Panc1 (cell line): ENCODE results near the gene MKRN2OS. TPM values are rescaled to one million over a fixed set of nuclear protein-coding genes. Genes with fewer than 3 reads are reported as not detected.

Experiments used
- ATAC-seq: fragments of 200-7000 bp; cut with Tn5 transposase; 2 replicates; pipeline ENCODE4 v1.9.1; 2020; ENCODE audit warnings: mild to moderate bottlenecking, moderate library complexity
- BruUV-seq: library from RNA; stranded (reverse); fragments of 400-500 nt; replicated peaks from 2 replicates; lab custom pipeline; 2021; lab: Mats Ljungman, UMichigan
- CTCF ChIA-PET: fragments of 300-600 bp; sonication (Branson Sonifier 250); formaldehyde crosslinking; loops from one replicate; lab custom pipeline; 2022; ENCODE audit warnings: antibody characterized with exemption; lab: Charles Lee
- POLR2A ChIA-PET: fragments of 300-600 bp; sonication (Branson Sonifier 250); formaldehyde crosslinking; loops from one replicate; lab custom pipeline; 2022; ENCODE audit warnings: antibody characterized with exemption; lab: Charles Lee
- DNase-seq: peaks from one replicate; pipeline ENCODE4 v3.0.0-alpha.2; 2010; ENCODE audit warnings: low read depth, low spot score
- H3K27ac ChIP-seq: 2 replicates; pipeline ENCODE4 v1.5.1; 2011; ENCODE audit warnings: mild to moderate bottlenecking, low read length, inconsistent platforms
- H3K27me3 ChIP-seq: fragments of 200-500 bp; sonication (Bioruptor generic); 2 replicates; pipeline ENCODE4 v1.6.0; 2014; ENCODE audit warnings: low read length, inconsistent platforms; ENCODE audit not compliant: control insufficient read depth, insufficient read depth
- H3K36me3 ChIP-seq: fragments of 200-500 bp; sonication (Bioruptor generic); 2 replicates; pipeline ENCODE4 v1.5.1; 2014; ENCODE audit warnings: inconsistent platforms, mild to moderate bottlenecking, low read length, moderate library complexity; ENCODE audit not compliant: control insufficient read depth, insufficient read depth
- H3K4me1 ChIP-seq: 2 replicates; pipeline ENCODE4 v1.5.1; 2011; ENCODE audit warnings: inconsistent platforms, mild to moderate bottlenecking, low read length, moderate library complexity; ENCODE audit not compliant: control insufficient read depth, insufficient read depth
- H3K4me3 ChIP-seq, 2 experiments: 2 replicates each; pipeline ENCODE4 v1.5.1; 2011 to 2012; ENCODE audit warnings: low read depth in 2 of 2, low read length in 2 of 2, mild to moderate bottlenecking in 2 of 2, inconsistent platforms in 1 of 2, moderate library complexity in 1 of 2
- H3K9me3 ChIP-seq: fragments of 200-500 bp; sonication (Bioruptor generic); 2 replicates; pipeline ENCODE4 v1.5.1; 2014; ENCODE audit warnings: low read depth, mild to moderate bottlenecking, inconsistent platforms, low read length, moderate library complexity; ENCODE audit not compliant: control insufficient read depth, insufficient read depth
- CTCF ChIP-seq: fragments of 450-650 bp; IDR thresholded peaks from 2 replicates; pipeline ENCODE4 v1.5.1; 2017; ENCODE audit warnings: mild to moderate bottlenecking
- POLR2AphosphoS5 ChIP-seq: IDR thresholded peaks from 2 replicates; pipeline ENCODE4 v1.6.1; 2012; ENCODE audit warnings: mild to moderate bottlenecking, low read depth, low read length, moderate library complexity
- REST ChIP-seq, 2 experiments: IDR thresholded peaks; 2 replicates each; pipeline ENCODE4 v1.6.1; 2011 to 2012; ENCODE audit warnings: low read depth in 2 of 2, control low read depth in 1 of 2, low read length in 1 of 2, mild to moderate bottlenecking in 1 of 2, moderate library complexity in 1 of 2; ENCODE audit not compliant: insufficient read depth in 1 of 2
- SIN3A ChIP-seq: IDR thresholded peaks from 2 replicates; pipeline ENCODE4 v1.6.1; 2012; ENCODE audit warnings: low read depth, mild to moderate bottlenecking, low read length, moderate library complexity, borderline replicate concordance; ENCODE audit not compliant: insufficient read depth
- TCF7L2 ChIP-seq: IDR thresholded peaks from 2 replicates; pipeline ENCODE4 v1.6.1; 2011; ENCODE audit warnings: mild to moderate bottlenecking, low read depth, low read length, inconsistent platforms
- in situ Hi-C: cut with HindIII; loops from 2 replicates; pipeline ENCODE4 v1.10.0; 2016; ENCODE audit warnings: low sequenced_read_pairs, low pct_unique_long_range_greater_than_20kb
- intact Hi-C: fragments of 100-400 bp; cut with micrococcal nuclease; formaldehyde crosslinking; loops from one replicate; pipeline ENCODE4 v1.10.0; 2022; ENCODE audit not compliant: unreplicated experiment
- total RNA-seq: library from RNA; stranded (reverse); gene quantifications from one replicate; pipeline ENCODE4 v1.2.1, GENCODE V29; 2021; ENCODE audit not compliant: unreplicated experiment

The MKRN2OS gene
- total RNA-seq, 1 experiment from 2014 or later: not detected

GRCh38 chr3:12566976-12567375 lies 21.7 kb upstream of the MKRN2OS start:
- no peaks in the 10 kb centered on the region for H3K9me3 ChIP-seq
- CTCF ChIA-PET: no interaction called here
- POLR2A ChIA-PET: no interaction called here
- peaks cover 11% of the 10 kb centered on the region for H3K4me1 ChIP-seq
- intact Hi-C loops: no loop called here
- H3K4me3 ChIP-seq: no peak overlapping the region
- ATAC-seq (no peak), DNase-seq (no peak)
- no peak overlapping the region for H3K27ac ChIP-seq
- in situ Hi-C loops: no loop called here
- BruUV-seq: no TSS peak
- H3K27me3 ChIP-seq: no peaks in the 10 kb centered on the region
- no peaks in the 10 kb centered on the region for H3K36me3 ChIP-seq
- TF ChIP-seq TCF7L2 (no peak), CTCF (no peak), SIN3A (no peak), REST (IDR thresholded peaks at IDR 0.05; ENCODE audit: insufficient read depth in 1 of 2, low read depth in 2 of 2, low read length in 1 of 2) (no peak), POLR2AphosphoS5 (no peak)

DNA sequence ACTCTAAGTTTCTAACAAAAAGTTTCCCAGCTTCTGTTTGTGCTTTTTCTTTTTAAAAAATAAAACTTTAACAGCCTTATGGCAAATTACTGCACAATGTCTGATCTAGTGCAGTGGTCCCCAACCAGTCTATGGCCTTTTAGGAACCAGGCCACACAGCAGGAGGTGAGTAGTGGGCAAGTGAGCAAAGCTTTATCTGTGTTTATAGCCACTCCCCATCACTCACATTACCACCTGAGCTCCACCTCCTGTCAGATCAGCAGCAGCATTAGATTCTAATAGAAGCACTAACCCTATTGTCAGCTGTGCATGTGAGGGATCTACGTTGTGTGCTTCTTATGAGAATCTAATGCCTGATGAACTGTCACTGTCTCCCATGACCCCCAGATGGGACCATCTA lies 17.2 kb upstream of the MKRN2OS start:
- no peak for TF ChIP-seq REST (IDR thresholded peaks at IDR 0.05; ENCODE audit: insufficient read depth in 1 of 2, low read depth in 2 of 2, low read length in 1 of 2)
- TF ChIP-seq TCF7L2: no peak
- no peak for TF ChIP-seq CTCF
- TF ChIP-seq SIN3A: no peak
- no peak for TF ChIP-seq POLR2AphosphoS5
- ChIA-PET POLR2A (no interaction called here), CTCF (no interaction called here)
- H3K4me3 ChIP-seq: no peak overlapping the region
- H3K36me3 ChIP-seq: peaks cover 3% of the 10 kb centered on the region; the same call in 1 of the 2 replicates
- DNase-seq: no peak
- intact Hi-C loops (no loop called here), in situ Hi-C loops (no loop called here)
- H3K9me3 ChIP-seq: no peaks in the 10 kb centered on the region
- no peak for ATAC-seq
- BruUV-seq: no TSS peak
- peaks cover 35% of the 10 kb centered on the region for H3K4me1 ChIP-seq
- no peak overlapping the region for H3K27ac ChIP-seq
- no peaks in the 10 kb centered on the region for H3K27me3 ChIP-seq
